SK-N-SH (cell line): Measurements from ENCODE around the gene ABCG1. TPM values are rescaled to one million over a fixed set of nuclear protein-coding genes. Genes with fewer than 3 reads are reported as not detected.

Source experiments
- CTCF ChIA-PET: fragments of 300-600, 350-600 bp; formaldehyde crosslinking; extraction: SDS; loops from one replicate; lab custom pipeline; 2021; lab: Yijun Ruan, JAX
- POLR2A ChIA-PET: fragments of 350-600 bp; sonication (Branson Sonifier 250); formaldehyde crosslinking; extraction: SDS; loops from one replicate; lab custom pipeline; 2020; ENCODE audit warnings: antibody characterized with exemption, inconsistent platforms; lab: Yijun Ruan, JAX
- DNase-seq: peaks from one replicate; pipeline ENCODE4 v3.0.0; 2012
- H2AFZ ChIP-seq: fragments of 200-600 bp; sonication (generic); 2 replicates; pipeline ENCODE4 v1.8.1; 2016; ENCODE audit warnings: antibody characterized with exemption, mild to moderate bottlenecking, low read depth
- H3F3A ChIP-seq: fragments of 200-600 bp; sonication (generic); replicated peaks from 2 replicates; pipeline ENCODE3; 2016; ENCODE audit warnings: antibody characterized with exemption, mild to moderate bottlenecking; ENCODE audit not compliant: insufficient read depth
- H3K27ac ChIP-seq, 2 experiments: fragments of 200-500 bp in 1 of 2; fragments of 200-600 bp in 1 of 2; sonication (Bioruptor generic) in 1 of 2; sonication (generic), shearing (Covaris generic) in 1 of 2; 2 replicates each; pipeline versions ENCODE4 v1.5.1 to v1.6.1; 2014 to 2016; ENCODE audit warnings: low read depth in 2 of 2, inconsistent platforms in 1 of 2, low read length in 1 of 2, mild to moderate bottlenecking in 1 of 2, mixed read lengths in 1 of 2
- H3K27me3 ChIP-seq: fragments of 200-600 bp; sonication (generic), shearing (Covaris generic); 2 replicates; pipeline ENCODE4 v1.6.1; 2016; ENCODE audit warnings: mixed run types; ENCODE audit not compliant: insufficient read depth
- H3K36me3 ChIP-seq, 2 experiments: fragments of 200-500 bp in 1 of 2; fragments of 200-600 bp in 1 of 2; sonication (Bioruptor generic) in 1 of 2; sonication (generic) in 1 of 2; replicated peaks in 1 of 2; 2 replicates each; pipeline versions ENCODE3 to v1.5.1; 2014 to 2016; ENCODE audit warnings: low read length in 1 of 2, mild to moderate bottlenecking in 1 of 2; ENCODE audit not compliant: insufficient read depth in 2 of 2, control insufficient read depth in 1 of 2
- H3K4me1 ChIP-seq, 2 experiments: fragments of 200-500 bp in 1 of 2; fragments of 200-600 bp in 1 of 2; sonication (Bioruptor generic) in 1 of 2; sonication (generic), shearing (Covaris generic) in 1 of 2; 2 replicates each; pipeline versions ENCODE4 v1.5.1 to v1.6.1; 2014 to 2016; ENCODE audit warnings: low read depth in 1 of 2, low read length in 1 of 2, mixed run types in 1 of 2; ENCODE audit not compliant: insufficient read depth in 2 of 2, control insufficient read depth in 1 of 2
- H3K4me2 ChIP-seq: fragments of 200-600 bp; sonication (generic), shearing (Covaris generic); 2 replicates; pipeline ENCODE4 v1.6.1; 2017; ENCODE audit warnings: mixed run types
- H3K4me3 ChIP-seq, 2 experiments: fragments of 200-500 bp in 1 of 2; fragments of 200-600 bp in 1 of 2; sonication (Bioruptor generic) in 1 of 2; sonication (generic), shearing (Covaris generic) in 1 of 2; 2 replicates each; pipeline versions ENCODE4 v1.5.1 to v1.8.1; 2014 to 2016; ENCODE audit warnings: low read depth in 2 of 2, inconsistent platforms in 1 of 2, low read length in 1 of 2, mild to moderate bottlenecking in 1 of 2, mixed read lengths in 1 of 2, moderate library complexity in 1 of 2
- H3K79me2 ChIP-seq: fragments of 200-600 bp; sonication (generic); 2 replicates; pipeline ENCODE4 v1.8.1; 2017; ENCODE audit warnings: mild to moderate bottlenecking; ENCODE audit not compliant: insufficient read depth
- H3K9ac ChIP-seq: fragments of 200-600 bp; sonication (generic); 2 replicates; pipeline ENCODE4 v1.6.1; 2017; ENCODE audit warnings: mixed run types
- H3K9me2 ChIP-seq: fragments of 200-600 bp; sonication (generic); 2 replicates; pipeline ENCODE4 v1.6.1; 2017; ENCODE audit warnings: mixed run types
- H3K9me3 ChIP-seq: fragments of 200-600 bp; sonication (generic); 2 replicates; pipeline ENCODE4 v1.6.1; 2017; ENCODE audit warnings: mixed run types, mild to moderate bottlenecking, moderate library complexity
- H4K20me1 ChIP-seq: fragments of 200-600 bp; sonication (generic); 2 replicates; pipeline ENCODE4 v1.6.1; 2017; ENCODE audit warnings: mild to moderate bottlenecking, mixed run types; ENCODE audit not compliant: insufficient read depth
- ELF1 ChIP-seq: IDR thresholded peaks from 2 replicates; pipeline ENCODE4 v1.4.0; 2012
- EP300 ChIP-seq, 2 experiments: IDR thresholded peaks; 2 replicates each; pipeline versions ENCODE4 v1.4.0 to v1.6.1; 2012; ENCODE audit warnings: borderline replicate concordance in 1 of 2, low read depth in 1 of 2, low read length in 1 of 2
- FOXM1 ChIP-seq: IDR thresholded peaks from 2 replicates; pipeline ENCODE4 v1.4.0; 2012; ENCODE audit warnings: low read depth, mild to moderate bottlenecking
- GABPA ChIP-seq: IDR thresholded peaks from 2 replicates; pipeline ENCODE4 v1.4.0; 2012; ENCODE audit warnings: low read depth, mild to moderate bottlenecking
- GATA2 ChIP-seq: sonication (generic); formaldehyde crosslinking; IDR thresholded peaks from 2 replicates; pipeline ENCODE4 v1.5.0; 2020; ENCODE audit warnings: mild to moderate bottlenecking, missing genetic modification reagents
- IRF3 ChIP-seq: fragments of 150-350 bp; IDR thresholded peaks from 2 replicates; pipeline ENCODE4 v1.6.1; 2016; ENCODE audit warnings: mild to moderate bottlenecking, low read depth, low read length
- MEF2A ChIP-seq: IDR thresholded peaks from 2 replicates; pipeline ENCODE4 v1.4.0; 2012; ENCODE audit warnings: low read depth, borderline replicate concordance
- NFIC ChIP-seq: IDR thresholded peaks from 2 replicates; pipeline ENCODE4 v1.4.0; 2012; ENCODE audit warnings: borderline replicate concordance
- NRF1 ChIP-seq: IDR thresholded peaks from 2 replicates; pipeline ENCODE4 v1.6.1; 2012; ENCODE audit warnings: low read depth, mild to moderate bottlenecking, low read length
- PBX3 ChIP-seq: IDR thresholded peaks from 2 replicates; pipeline ENCODE4; 2012
- RCOR1 ChIP-seq: fragments of 150-350 bp; IDR thresholded peaks from 2 replicates; pipeline ENCODE4 v1.6.1; 2017; ENCODE audit warnings: antibody characterized with exemption, low read length
- REST ChIP-seq: IDR thresholded peaks from 2 replicates; pipeline ENCODE4 v1.6.1; 2012; ENCODE audit warnings: mild to moderate bottlenecking, low read depth, low read length, moderate library complexity
- RXRA ChIP-seq: IDR thresholded peaks from 2 replicates; pipeline ENCODE4 v1.4.0; 2012; ENCODE audit warnings: low read depth, mild to moderate bottlenecking, borderline replicate concordance
- TCF12 ChIP-seq: IDR thresholded peaks from 2 replicates; pipeline ENCODE4 v1.4.0; 2012
- TEAD4 ChIP-seq: IDR thresholded peaks from 2 replicates; pipeline ENCODE4 v1.4.0; 2012; ENCODE audit warnings: mild to moderate bottlenecking, borderline replicate concordance; ENCODE audit not compliant: insufficient read depth
- USF2 ChIP-seq: fragments of 150-350 bp; IDR thresholded peaks from 2 replicates; pipeline ENCODE4 v1.6.1; 2017; ENCODE audit warnings: antibody characterized with exemption, low read length, low read depth, borderline replicate concordance
- YY1 ChIP-seq: IDR thresholded peaks from 2 replicates; pipeline ENCODE4 v1.4.0; 2012; ENCODE audit warnings: low read depth, mild to moderate bottlenecking
- WGBS: methylation state at CpG from one replicate; pipeline ENCODE4 v1.1.6; 2017; ENCODE audit warnings: low lambda C conversion rate; 5-methylcytosine and 5-hydroxymethylcytosine counted together
- polyA plus RNA-seq, 3 experiments: library from polyadenylated mRNA; depleted of rRNA; stranded (reverse); fragments of >200 nt; gene quantifications; 2 replicates each; pipeline ENCODE4 v1.2.3, GENCODE V29; 2012

ABCG1 gene
- polyA plus RNA-seq, 1 of the 3 experiments (the other 2 are of a cell fraction) = 0.07 TPM

- H3K27me3 ChIP-seq = no peaks in the 10 kb centered on the region
- no peak overlapping the region for H2AFZ ChIP-seq
- 43% methylated on average over 5 of the region's 8 CpGs for WGBS
- no peaks in the 10 kb centered on the region for H3K79me2 ChIP-seq
- ChIA-PET CTCF (interaction anchor here (1.2 kb wide), 2 partner anchors 38 to 54 kb away, joined by 4 to 5 read pairs; no protein-coding TSS in a partner anchor), POLR2A (no interaction called here)
- TF ChIP-seq RCOR1 = no peak
- TF ChIP-seq MEF2A = no peak
- no peak for TF ChIP-seq REST
- TF ChIP-seq PBX3 = no peak
- TF ChIP-seq USF2 = no peak
- TF ChIP-seq FOXM1 = no peak
- no peak for TF ChIP-seq EP300 (IDR thresholded peaks at IDR 0.05; ENCODE audit: borderline replicate concordance in 1 of 2, low read depth in 1 of 2, low read length in 1 of 2)
- TF ChIP-seq ELF1 = no peak
- no peak for TF ChIP-seq YY1
- no peaks in the 10 kb centered on the region for H3F3A ChIP-seq
- H3K4me2 ChIP-seq = no peak overlapping the region
- H3K9me3 ChIP-seq = no peaks in the 10 kb centered on the region
- no peaks in the 10 kb centered on the region for H3K36me3 ChIP-seq
- peaks cover 0 to 6% of the 10 kb centered on the region in 2 experiments; a peak in 2 of 4 replicates for H3K4me1 ChIP-seq
- H4K20me1 ChIP-seq = no peaks in the 10 kb centered on the region
- no peak overlapping the region for H3K9ac ChIP-seq
- no peak overlapping the region for H3K27ac ChIP-seq
- no peaks in the 10 kb centered on the region for H3K9me2 ChIP-seq
- no peak for DNase-seq
- no peak overlapping the region for H3K4me3 ChIP-seq
Measured at GRCh38 chr21:42199868-42200463, 19.0 kb upstream of the ABCG1 start.

- no peaks in the 10 kb centered on the region for H4K20me1 ChIP-seq
- POLR2A ChIA-PET = no interaction called here
- H3K36me3 ChIP-seq = no peaks in the 10 kb centered on the region
- WGBS = 53% methylated on average over 12 of the region's 14 CpGs
- H3K9ac ChIP-seq = no peak overlapping the region
- H3K4me1 ChIP-seq = peaks cover 0 to 6% of the 10 kb centered on the region in 2 experiments; a peak in 2 of 4 replicates
- no peaks in the 10 kb centered on the region for H3K9me3 ChIP-seq
- H3K4me3 ChIP-seq = no peak overlapping the region
- H3K27ac ChIP-seq = no peak overlapping the region
- DNase-seq = no peak
- H3K4me2 ChIP-seq = no peak overlapping the region
- no peak for TF ChIP-seq TEAD4
- no peak for TF ChIP-seq IRF3
- no peak for TF ChIP-seq NFIC
- no peak for TF ChIP-seq RXRA
- no peak for TF ChIP-seq GATA2
- no peak for TF ChIP-seq NRF1
- no peak for TF ChIP-seq TCF12
- TF ChIP-seq GABPA = no peak
- TF ChIP-seq, all 33 proteins: peak for 0
- H3K27me3 ChIP-seq = no peaks in the 10 kb centered on the region
- H3F3A ChIP-seq = no peaks in the 10 kb centered on the region
- no peaks in the 10 kb centered on the region for H3K9me2 ChIP-seq
- H3K79me2 ChIP-seq = no peaks in the 10 kb centered on the region
- CTCF ChIA-PET = interaction anchor here (0.9 to 1.0 kb wide), 3 partner anchors 56 to 180 kb away, joined by 3 to 4 read pairs (median 3); no protein-coding TSS in a partner anchor
- H2AFZ ChIP-seq = no peak overlapping the region
Measured at GRCh38 chr21:42200906-42201614, 17.9 kb upstream of the ABCG1 start.
